ENCODE results near the gene ADGRV1. TPM values are rescaled to one million over a fixed set of nuclear protein-coding genes. Genes with fewer than 3 reads are reported as not detected.

ADGRV1 gene
- total and polyA plus RNA-seq, 9 of the 15 experiments (the other 6 are each of a cell fraction or from before 2014, with no cell fraction given): 21.7 to 156 (median 58.2) TPM

DNA sequence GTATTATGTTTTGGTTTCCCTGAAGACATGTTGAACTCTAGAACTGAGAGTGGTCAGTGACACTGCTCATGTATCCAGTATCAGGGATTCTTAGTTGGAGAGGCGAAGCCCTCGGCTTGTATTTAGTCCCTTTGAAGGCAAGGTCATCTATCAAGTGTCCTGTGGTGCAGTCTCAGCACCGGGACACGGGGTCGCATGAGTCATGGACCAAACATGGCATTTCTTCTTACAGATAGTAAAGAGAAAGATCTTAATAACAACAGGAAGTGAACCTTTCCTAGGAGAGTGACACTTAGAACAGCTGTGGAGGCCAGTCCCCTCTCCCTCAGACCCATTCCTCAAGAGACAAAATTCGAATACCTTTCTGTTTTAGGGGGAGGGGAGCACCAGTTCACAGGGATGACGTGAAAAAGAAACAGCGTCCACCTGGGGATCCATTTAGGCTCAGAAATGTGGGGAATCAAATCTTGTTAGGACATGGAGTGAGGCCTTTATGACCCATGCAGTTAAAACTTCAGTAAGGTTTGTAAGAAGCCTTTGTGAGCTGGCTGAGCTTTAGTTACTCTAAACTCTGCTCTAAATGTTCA lies 86.5 kb downstream of the ADGRV1 start:
- ATAC-seq: peak; percentile 78
- peak overlapping the region; percentile 79 for H3K4me2 ChIP-seq (ENCODE audit: insufficient read depth, low read length)
- peak overlapping the region; percentile 51; the same call in 1 of the 2 replicates for H2AFZ ChIP-seq (ENCODE audit: low read depth, low read length)
- BruUV-seq (replicated peaks): no TSS peak
- POLR2A ChIA-PET: no interaction called here
- no peaks in the 10 kb centered on the region for H4K20me1 ChIP-seq (replicated peaks; ENCODE audit: control insufficient read depth, insufficient read depth, low read length)
- intact Hi-C loops (cut with micrococcal nuclease): loop anchor here (1.0 to 2.0 kb wide), 3 partner anchors 13 to 736 kb away; no protein-coding TSS in a partner anchor
- peak overlapping the region; percentile 18; the same call in 1 of the 2 replicates for H3K4me3 ChIP-seq
- CTCF ChIA-PET (ENCODE audit: low intra/inter-chr PET ratio): no interaction called here
- in situ Hi-C loops (cut with MboI): no loop called here
- 2% methylated on average over 8 of the region's 8 CpGs for WGBS (ENCODE audit: insufficient coverage, low coverage, missing lambda C conversion rate)
- H3K9me3 ChIP-seq (replicated peaks; ENCODE audit: control insufficient read depth, insufficient read depth, low read depth, low read length): no peaks in the 10 kb centered on the region
- peaks cover 0 to 27% of the 10 kb centered on the region in 2 experiments; a peak in 4 of 5 replicates for H3K4me1 ChIP-seq (replicated peaks in 1 of 2; ENCODE audit: control insufficient read depth in 2 of 2, insufficient read depth in 2 of 2, low read length in 2 of 2)
- H3K9ac ChIP-seq (ENCODE audit: insufficient read depth in 1 of 2, low read depth in 2 of 2, low read length in 2 of 2): peak overlapping the region; percentile 53 to 86; a peak in 3 of 4 replicates
- H3K27ac ChIP-seq (ENCODE audit: extremely low read depth, low read depth, low read length): peak overlapping the region; percentile 93
- peak; percentile 69 to 97 (median 76) for DNase-seq (ENCODE audit: extremely low read depth in 1 of 4, low spot score in 3 of 4)
- H3K79me2 ChIP-seq (ENCODE audit: control insufficient read depth, insufficient read depth, low read length): peaks cover 81% of the 10 kb centered on the region
- H3K9me1 ChIP-seq (ENCODE audit: control insufficient read depth, insufficient read depth, low read length): no peaks in the 10 kb centered on the region
- H3K27me3 ChIP-seq (ENCODE audit: control insufficient read depth in 2 of 2, insufficient read depth in 2 of 2, low read length in 2 of 2): no peaks in the 10 kb centered on the region
- peaks cover 30% of the 10 kb centered on the region for H3K36me3 ChIP-seq (ENCODE audit: control insufficient read depth, insufficient read depth, low read length)
- FAIRE-seq: peak; percentile 94
- peak; percentile 68 for TF ChIP-seq POLR2AphosphoS5 (IDR thresholded peaks at IDR 0.05; ENCODE audit: control insufficient read depth, insufficient read depth, low read depth, low read length)
- no peak for TF ChIP-seq GTF2E2 (tag; IDR thresholded peaks at IDR 0.05)
- peak; percentile 53; the same call in 1 of the 2 replicates for TF ChIP-seq NCOA1 (IDR thresholded peaks at IDR 0.05; ENCODE audit: low read depth)
- TF ChIP-seq MAFG (tag; conservative IDR thresholded peaks at IDR 0.05): 0 out of 2 replicates have a peak, but pooled peaks have one; percentile 39
- no peak for TF ChIP-seq ZNF280B (CRISPR knock-in tag; IDR thresholded peaks at IDR 0.05)
- no peak for TF ChIP-seq ZNF121 (CRISPR knock-in tag; conservative IDR thresholded peaks at IDR 0.05)
- TF ChIP-seq LARP7 (IDR thresholded peaks at IDR 0.05): no peak
- no peak for TF ChIP-seq POLR3A (IDR thresholded peaks at IDR 0.05; ENCODE audit: borderline replicate concordance, extremely low read depth, insufficient read depth, insufficient read length)
- TF ChIP-seq, protein P1, sequence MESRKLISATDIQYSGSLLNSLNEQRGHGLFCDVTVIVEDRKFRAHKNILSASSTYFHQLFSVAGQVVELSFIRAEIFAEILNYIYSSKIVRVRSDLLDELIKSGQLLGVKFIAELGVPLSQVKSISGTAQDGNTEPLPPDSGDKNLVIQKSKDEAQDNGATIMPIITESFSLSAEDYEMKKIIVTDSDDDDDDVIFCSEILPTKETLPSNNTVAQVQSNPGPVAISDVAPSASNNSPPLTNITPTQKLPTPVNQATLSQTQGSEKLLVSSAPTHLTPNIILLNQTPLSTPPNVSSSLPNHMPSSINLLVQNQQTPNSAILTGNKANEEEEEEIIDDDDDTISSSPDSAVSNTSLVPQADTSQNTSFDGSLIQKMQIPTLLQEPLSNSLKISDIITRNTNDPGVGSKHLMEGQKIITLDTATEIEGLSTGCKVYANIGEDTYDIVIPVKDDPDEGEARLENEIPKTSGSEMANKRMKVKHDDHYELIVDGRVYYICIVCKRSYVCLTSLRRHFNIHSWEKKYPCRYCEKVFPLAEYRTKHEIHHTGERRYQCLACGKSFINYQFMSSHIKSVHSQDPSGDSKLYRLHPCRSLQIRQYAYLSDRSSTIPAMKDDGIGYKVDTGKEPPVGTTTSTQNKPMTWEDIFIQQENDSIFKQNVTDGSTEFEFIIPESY (CRISPR knock-in tag; IDR thresholded peaks at IDR 0.05): no peak
- no peak for TF ChIP-seq HSF4 (CRISPR knock-in tag; IDR thresholded peaks at IDR 0.05; ENCODE audit: borderline replicate concordance)
- TF ChIP-seq, protein P2, sequence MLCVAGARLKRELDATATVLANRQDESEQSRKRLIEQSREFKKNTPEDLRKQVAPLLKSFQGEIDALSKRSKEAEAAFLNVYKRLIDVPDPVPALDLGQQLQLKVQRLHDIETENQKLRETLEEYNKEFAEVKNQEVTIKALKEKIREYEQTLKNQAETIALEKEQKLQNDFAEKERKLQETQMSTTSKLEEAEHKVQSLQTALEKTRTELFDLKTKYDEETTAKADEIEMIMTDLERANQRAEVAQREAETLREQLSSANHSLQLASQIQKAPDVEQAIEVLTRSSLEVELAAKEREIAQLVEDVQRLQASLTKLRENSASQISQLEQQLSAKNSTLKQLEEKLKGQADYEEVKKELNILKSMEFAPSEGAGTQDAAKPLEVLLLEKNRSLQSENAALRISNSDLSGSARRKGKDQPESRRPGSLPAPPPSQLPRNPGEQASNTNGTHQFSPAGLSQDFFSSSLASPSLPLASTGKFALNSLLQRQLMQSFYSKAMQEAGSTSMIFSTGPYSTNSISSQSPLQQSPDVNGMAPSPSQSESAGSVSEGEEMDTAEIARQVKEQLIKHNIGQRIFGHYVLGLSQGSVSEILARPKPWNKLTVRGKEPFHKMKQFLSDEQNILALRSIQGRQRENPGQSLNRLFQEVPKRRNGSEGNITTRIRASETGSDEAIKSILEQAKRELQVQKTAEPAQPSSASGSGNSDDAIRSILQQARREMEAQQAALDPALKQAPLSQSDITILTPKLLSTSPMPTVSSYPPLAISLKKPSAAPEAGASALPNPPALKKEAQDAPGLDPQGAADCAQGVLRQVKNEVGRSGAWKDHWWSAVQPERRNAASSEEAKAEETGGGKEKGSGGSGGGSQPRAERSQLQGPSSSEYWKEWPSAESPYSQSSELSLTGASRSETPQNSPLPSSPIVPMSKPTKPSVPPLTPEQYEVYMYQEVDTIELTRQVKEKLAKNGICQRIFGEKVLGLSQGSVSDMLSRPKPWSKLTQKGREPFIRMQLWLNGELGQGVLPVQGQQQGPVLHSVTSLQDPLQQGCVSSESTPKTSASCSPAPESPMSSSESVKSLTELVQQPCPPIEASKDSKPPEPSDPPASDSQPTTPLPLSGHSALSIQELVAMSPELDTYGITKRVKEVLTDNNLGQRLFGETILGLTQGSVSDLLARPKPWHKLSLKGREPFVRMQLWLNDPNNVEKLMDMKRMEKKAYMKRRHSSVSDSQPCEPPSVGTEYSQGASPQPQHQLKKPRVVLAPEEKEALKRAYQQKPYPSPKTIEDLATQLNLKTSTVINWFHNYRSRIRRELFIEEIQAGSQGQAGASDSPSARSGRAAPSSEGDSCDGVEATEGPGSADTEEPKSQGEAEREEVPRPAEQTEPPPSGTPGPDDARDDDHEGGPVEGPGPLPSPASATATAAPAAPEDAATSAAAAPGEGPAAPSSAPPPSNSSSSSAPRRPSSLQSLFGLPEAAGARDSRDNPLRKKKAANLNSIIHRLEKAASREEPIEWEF (CRISPR knock-in tag; IDR thresholded peaks at IDR 0.05): no peak
- no peak for TF ChIP-seq ZNF12 (CRISPR knock-in tag; IDR thresholded peaks at IDR 0.05)
- TF ChIP-seq ZNF408 (CRISPR knock-in tag; IDR thresholded peaks at IDR 0.05; ENCODE audit: low read depth): no peak
- TF ChIP-seq NFE2 (IDR thresholded peaks at IDR 0.05; ENCODE audit: low read depth): peak; percentile 70

Data from K562 (cell line).